Hepatocyte (in vitro differentiated cells): ENCODE measurements around the gene DEPP1. TPM values are rescaled to one million over a fixed set of nuclear protein-coding genes. Genes with fewer than 3 reads are reported as not detected.

Source experiments
- DNase-seq: peaks from one replicate; pipeline ENCODE4 v3.0.0-alpha.2; 2016; ENCODE audit warnings: low spot score
- H2AFZ ChIP-seq: fragments of 200-600 bp; sonication (generic); 2 replicates; pipeline ENCODE4 v1.6.0; 2016; ENCODE audit warnings: antibody characterized with exemption, mild to moderate bottlenecking
- H3K27ac ChIP-seq: fragments of 200-600 bp; sonication (generic); 2 replicates; pipeline ENCODE4 v1.5.1; 2016; ENCODE audit warnings: mild to moderate bottlenecking
- H3K27me3 ChIP-seq: fragments of 200-600 bp; sonication (generic); 2 replicates; pipeline ENCODE4 v1.6.1; 2016
- H3K36me3 ChIP-seq: fragments of 200-600 bp; sonication (generic); replicated peaks from 2 replicates; pipeline ENCODE4 v1.5.1; 2016; ENCODE audit warnings: low read depth; ENCODE audit not compliant: insufficient read depth
- H3K4me1 ChIP-seq: fragments of 200-600 bp; sonication (generic); 2 replicates; pipeline ENCODE4 v1.5.1; 2016; ENCODE audit warnings: mild to moderate bottlenecking, moderate library complexity; ENCODE audit not compliant: insufficient read depth
- H3K4me2 ChIP-seq: fragments of 200-600 bp; sonication (generic); 2 replicates; pipeline ENCODE4 v1.6.0; 2016
- H3K4me3 ChIP-seq: fragments of 200-600 bp; sonication (generic); 2 replicates; pipeline ENCODE4 v1.5.1; 2016; ENCODE audit warnings: mild to moderate bottlenecking
- H3K79me2 ChIP-seq: fragments of 200-600 bp; sonication (generic); 2 replicates; pipeline ENCODE4 v1.6.0; 2017; ENCODE audit warnings: mild to moderate bottlenecking
- H3K9me2 ChIP-seq: fragments of 200-600 bp; sonication (generic); replicated peaks from 2 replicates; pipeline ENCODE4 v1.6.0; 2017; ENCODE audit warnings: mild to moderate bottlenecking; ENCODE audit not compliant: insufficient read depth
- H3K9me3 ChIP-seq: fragments of 200-600 bp; sonication (generic); 2 replicates; pipeline ENCODE4 v1.5.1; 2016; ENCODE audit warnings: low read depth, mild to moderate bottlenecking
- H4K20me1 ChIP-seq: fragments of 200-600 bp; sonication (generic); 2 replicates; pipeline ENCODE4 v1.6.0; 2016; ENCODE audit warnings: mild to moderate bottlenecking; ENCODE audit not compliant: insufficient read depth, poor library complexity, severe bottlenecking
- CTCF ChIP-seq: fragments of 200-600 bp; sonication (generic); IDR thresholded peaks from 2 replicates; pipeline ENCODE4 v1.5.1; 2016; ENCODE audit warnings: antibody characterized with exemption, mild to moderate bottlenecking; ENCODE audit not compliant: poor library complexity
- EZH2 ChIP-seq: fragments of 200-600 bp; sonication (generic); IDR thresholded peaks from 2 replicates; pipeline ENCODE4 v1.6.1; 2016; ENCODE audit warnings: antibody characterized with exemption, mild to moderate bottlenecking, borderline replicate concordance
- EZH2phosphoT487 ChIP-seq: fragments of 200-600 bp; sonication (generic); IDR thresholded peaks from one replicate; pipeline ENCODE4 v1.6.1; 2018; ENCODE audit warnings: antibody characterized with exemption, mild to moderate bottlenecking, low read depth, moderate library complexity; ENCODE audit not compliant: unreplicated experiment, severe bottlenecking
- WGBS: methylation state at CpG from one replicate; pipeline ENCODE4 v1.1.6; 2016; ENCODE audit warnings: low lambda C conversion rate; ENCODE audit errors: missing lambda C conversion rate; 5-methylcytosine and 5-hydroxymethylcytosine counted together
- polyA plus RNA-seq: library from polyadenylated mRNA; unstranded; fragments of >200 nt; fragmentation: Nextera tagmentation; extraction: Ambion mirVana; gene quantifications from 2 replicates; pipeline ENCODE4 v1.2.1, GENCODE V29; 2016
- total RNA-seq: library from RNA; depleted of rRNA; stranded (reverse); fragments of >200 nt; gene quantifications from 2 replicates; pipeline ENCODE4 v1.2.3, GENCODE V29; 2014

Gene DEPP1
- total and polyA plus RNA-seq, 2 experiments from 2014 or later: 30.6 to 54.7 TPM

GRCh38 chr10:44944354-44944753 lies 34.3 kb downstream of the DEPP1 start:
- no peaks in the 10 kb centered on the region for H3K9me3 ChIP-seq
- no peak overlapping the region for H3K4me3 ChIP-seq
- H3K79me2 ChIP-seq: no peaks in the 10 kb centered on the region
- no peak overlapping the region for H2AFZ ChIP-seq
- 55% methylated on average over 1 of the region's 1 CpG for WGBS
- DNase-seq: no peak
- H3K9me2 ChIP-seq: no peaks in the 10 kb centered on the region
- no peaks in the 10 kb centered on the region for H4K20me1 ChIP-seq
- no peaks in the 10 kb centered on the region for H3K36me3 ChIP-seq
- no peaks in the 10 kb centered on the region for H3K27me3 ChIP-seq
- H3K4me2 ChIP-seq: no peak overlapping the region
- TF ChIP-seq EZH2: no peak
- no peak for TF ChIP-seq CTCF
- TF ChIP-seq EZH2phosphoT487: no peak
- no peak overlapping the region for H3K27ac ChIP-seq
- no peaks in the 10 kb centered on the region for H3K4me1 ChIP-seq

GRCh38 chr10:44939691-44940401 lies 38.8 kb downstream of the DEPP1 start:
- TF ChIP-seq EZH2 (no peak), CTCF (no peak), EZH2phosphoT487 (no peak)
- Histone ChIP-seq H3K4me1 (no peaks in the 10 kb centered on the region), H3K4me2 (no peak overlapping the region), H3K27me3 (no peaks in the 10 kb centered on the region), H3K27ac (peak overlapping the region; percentile 33), H2AFZ (no peak overlapping the region), H3K36me3 (no peaks in the 10 kb centered on the region), H3K9me3 (no peaks in the 10 kb centered on the region), H3K79me2 (no peaks in the 10 kb centered on the region), H3K4me3 (no peak overlapping the region), H3K9me2 (no peaks in the 10 kb centered on the region), H4K20me1 (no peaks in the 10 kb centered on the region)
- 79% methylated on average over 7 of the region's 7 CpGs for WGBS
- no peak for DNase-seq

- no peaks in the 10 kb centered on the region for H3K36me3 ChIP-seq
- no peaks in the 10 kb centered on the region for H3K79me2 ChIP-seq
- no peak for DNase-seq
- TF ChIP-seq EZH2phosphoT487 (no peak), EZH2 (no peak), CTCF (no peak)
- no peaks in the 10 kb centered on the region for H3K27me3 ChIP-seq
- H3K4me1 ChIP-seq: no peaks in the 10 kb centered on the region
- no peak overlapping the region for H2AFZ ChIP-seq
- H3K4me3 ChIP-seq: no peak overlapping the region
- no peaks in the 10 kb centered on the region for H4K20me1 ChIP-seq
- no peaks in the 10 kb centered on the region for H3K9me2 ChIP-seq
- no peak overlapping the region for H3K4me2 ChIP-seq
- WGBS: 89% methylated on average over 7 of the region's 7 CpGs
- H3K9me3 ChIP-seq: no peaks in the 10 kb centered on the region
- H3K27ac ChIP-seq: no peak overlapping the region
These were observed 39.7 kb downstream of the DEPP1 start for GRCh38 chr10:44938956-44939355.
